ENCODE data around the gene PREX1.

GRCh38 chr20:48695738-48696137, 132.1 kb downstream of the PREX1 start:
- TF ChIP-seq, protein P1, sequence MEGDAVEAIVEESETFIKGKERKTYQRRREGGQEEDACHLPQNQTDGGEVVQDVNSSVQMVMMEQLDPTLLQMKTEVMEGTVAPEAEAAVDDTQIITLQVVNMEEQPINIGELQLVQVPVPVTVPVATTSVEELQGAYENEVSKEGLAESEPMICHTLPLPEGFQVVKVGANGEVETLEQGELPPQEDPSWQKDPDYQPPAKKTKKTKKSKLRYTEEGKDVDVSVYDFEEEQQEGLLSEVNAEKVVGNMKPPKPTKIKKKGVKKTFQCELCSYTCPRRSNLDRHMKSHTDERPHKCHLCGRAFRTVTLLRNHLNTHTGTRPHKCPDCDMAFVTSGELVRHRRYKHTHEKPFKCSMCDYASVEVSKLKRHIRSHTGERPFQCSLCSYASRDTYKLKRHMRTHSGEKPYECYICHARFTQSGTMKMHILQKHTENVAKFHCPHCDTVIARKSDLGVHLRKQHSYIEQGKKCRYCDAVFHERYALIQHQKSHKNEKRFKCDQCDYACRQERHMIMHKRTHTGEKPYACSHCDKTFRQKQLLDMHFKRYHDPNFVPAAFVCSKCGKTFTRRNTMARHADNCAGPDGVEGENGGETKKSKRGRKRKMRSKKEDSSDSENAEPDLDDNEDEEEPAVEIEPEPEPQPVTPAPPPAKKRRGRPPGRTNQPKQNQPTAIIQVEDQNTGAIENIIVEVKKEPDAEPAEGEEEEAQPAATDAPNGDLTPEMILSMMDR (IDR thresholded peaks at IDR 0.05 in 4 of 5, conservative IDR thresholded peaks at IDR 0.05 in 1 of 5): no peak
- no peak for TF ChIP-seq POLR2A (IDR thresholded peaks at IDR 0.05)

All from gastrocnemius medialis (tissue), 4 donors.